ENCODE results near the gene MT1G.
"Not testable (repeated sequence)": the region's sequence is repeated elsewhere in the genome, so short reads cannot be mapped to it uniquely, and the experiment has no call there.

Gene MT1G

GRCh38 chr16:56637814-56638750 is 29.8 kb downstream of the MT1G start, which contains the start of gene MT1A:
Gene MT1A (plus strand): TSS chr16:56638666. CDS start chr16:56638739, 73 bp downstream.
- DNase-seq (ENCODE audit: low read depth) = peak; percentile 66

- no peak for DNase-seq (ENCODE audit: low read depth)
Observed at GRCh38 chr16:56636616-56637413, 31.1 kb downstream of the MT1G start.

GRCh38 chr16:56635441-56635967 is 32.4 kb downstream of the MT1G start:
- no peak for DNase-seq (ENCODE audit: low read depth)

- DNase-seq (ENCODE audit: low read depth) = no peak
Observed at GRCh38 chr16:56634715-56635440, 33.0 kb downstream of the MT1G start.

GRCh38 chr16:56633535-56633934 is 34.3 kb downstream of the MT1G start:
- DNase-seq (ENCODE audit: low read depth) = no peak

- no peak for DNase-seq (ENCODE audit: low read depth)
Observed at GRCh38 chr16:56632848-56633365, 35.0 kb downstream of the MT1G start.

GRCh38 chr16:56632156-56632847 is 35.6 kb downstream of the MT1G start, which contains the start of gene MT1M:
Gene MT1M (plus strand): TSS chr16:56632659. CDS start chr16:56632732, 73 bp downstream.
- no peak for DNase-seq (ENCODE audit: low read depth)

- no peak for DNase-seq (ENCODE audit: low read depth)
Observed at GRCh38 chr16:56631832-56632155, 36.1 kb downstream of the MT1G start.

- DNase-seq (ENCODE audit: low read depth) = no peak
Observed at GRCh38 chr16:56631197-56631596, 36.7 kb downstream of the MT1G start.

GRCh38 chr16:56630134-56630533 is 37.7 kb downstream of the MT1G start:
- no peak for DNase-seq (ENCODE audit: low read depth)

GRCh38 chr16:56629531-56629930 is 38.3 kb downstream of the MT1G start:
- no peak for DNase-seq (ENCODE audit: low read depth)

GRCh38 chr16:56628486-56629350 is 39.1 kb downstream of the MT1G start:
- DNase-seq (ENCODE audit: low read depth) = no peak

GRCh38 chr16:56626685-56627084 is 41.2 kb downstream of the MT1G start:
- DNase-seq (ENCODE audit: low read depth) = no peak

- peak; percentile 92 for DNase-seq (ENCODE audit: low read depth)
Observed at GRCh38 chr16:56625943-56626654, 41.8 kb downstream of the MT1G start.

- DNase-seq (ENCODE audit: low read depth) = peak; percentile 85
Observed at GRCh38 chr16:56625140-56625942, 42.5 kb downstream of the MT1G start, which contains the start of gene MT1E. Gene MT1E (plus strand): TSS chr16:56625781. CDS start chr16:56625852, 71 bp downstream.

GRCh38 chr16:56623637-56624036 is 44.2 kb downstream of the MT1G start:
- no peak for DNase-seq (ENCODE audit: low read depth)

GRCh38 chr16:56623184-56623583 is 44.7 kb downstream of the MT1G start:
- not testable (repeated sequence) for DNase-seq (ENCODE audit: low read depth)

- not testable (repeated sequence) for DNase-seq (ENCODE audit: low read depth)
Observed at GRCh38 chr16:56621665-56622445, 46.0 kb downstream of the MT1G start.

All from iris pigment epithelial cell (primary cell).